IMR-90 (cell line): ENCODE results near the gene CCL20. TPM values are rescaled to one million over a fixed set of nuclear protein-coding genes. Genes with fewer than 3 reads are reported as not detected.

Source experiments
- ATAC-seq: fragments of 200-7000 bp; cut with Tn5 transposase; 2 replicates; pipeline ENCODE4 v1.9.1; 2020; ENCODE audit warnings: low read depth, mild to moderate bottlenecking, moderate library complexity
- BruUV-seq: library from RNA; stranded (reverse); fragments of 400-500 nt; replicated peaks from 2 replicates; lab custom pipeline; 2021; lab: Mats Ljungman, UMichigan
- CTCF ChIA-PET: fragments of 300-600 bp; formaldehyde crosslinking; extraction: SDS; loops from one replicate; lab custom pipeline; 2021; ENCODE audit warnings: antibody characterized with exemption; lab: Yijun Ruan, JAX
- POLR2A ChIA-PET: fragments of 300-600 bp; sonication (Branson Sonifier 250); formaldehyde crosslinking; loops from one replicate; lab custom pipeline; 2022; ENCODE audit warnings: antibody characterized with exemption; ENCODE audit not compliant: unreplicated experiment; lab: Charles Lee
- DNase-seq: peaks from one replicate; pipeline ENCODE4 v3.0.0; 2013
- H2AFZ ChIP-seq: replicated peaks from 2 replicates; pipeline ENCODE3; 2013; ENCODE audit warnings: low read length, mild to moderate bottlenecking; ENCODE audit not compliant: poor library complexity
- H2AK5ac ChIP-seq: 2 replicates; pipeline ENCODE4 v1.6.1; 2013; ENCODE audit warnings: low read depth, low read length, inconsistent platforms
- H2AK9ac ChIP-seq: replicated peaks from 2 replicates; pipeline ENCODE3; 2013; ENCODE audit warnings: mild to moderate bottlenecking, low read depth, low read length, moderate library complexity; ENCODE audit not compliant: poor library complexity
- H2BK120ac ChIP-seq: 2 replicates; pipeline ENCODE4 v1.6.1; 2013; ENCODE audit warnings: low read depth, low read length, inconsistent platforms
- H2BK15ac ChIP-seq: 3 replicates; pipeline ENCODE4 v1.6.1; 2013; ENCODE audit warnings: low read depth, low read length, inconsistent platforms
- H2BK20ac ChIP-seq: 2 replicates; pipeline ENCODE4 v1.6.1; 2013; ENCODE audit warnings: low read depth, mild to moderate bottlenecking, inconsistent platforms, low read length, moderate library complexity
- H2BK5ac ChIP-seq: 2 replicates; pipeline ENCODE4 v1.6.1; 2013; ENCODE audit warnings: mild to moderate bottlenecking, low read depth, low read length, inconsistent platforms; ENCODE audit not compliant: poor library complexity, severe bottlenecking
- H3K14ac ChIP-seq: replicated peaks from 2 replicates; pipeline ENCODE4 v1.6.1; 2013; ENCODE audit warnings: low read depth, low read length, inconsistent platforms
- H3K18ac ChIP-seq: 2 replicates; pipeline ENCODE4 v1.6.1; 2013; ENCODE audit warnings: low read depth, low read length, control low read depth
- H3K23ac ChIP-seq: 2 replicates; pipeline ENCODE4 v1.6.1; 2013; ENCODE audit warnings: low read depth, low read length, inconsistent platforms
- H3K27ac ChIP-seq: 2 replicates; pipeline ENCODE4 v1.5.1; 2013; ENCODE audit warnings: mild to moderate bottlenecking, control low read depth, low read length; ENCODE audit not compliant: insufficient read depth
- H3K27me3 ChIP-seq: 2 replicates; pipeline ENCODE4 v1.6.1; 2013; ENCODE audit warnings: low read length; ENCODE audit not compliant: control insufficient read depth, insufficient read depth
- H3K36me3 ChIP-seq: 2 replicates; pipeline ENCODE4 v1.6.1; 2013; ENCODE audit warnings: low read length, mixed read lengths; ENCODE audit not compliant: control insufficient read depth, insufficient read depth
- H3K4ac ChIP-seq: 2 replicates; pipeline ENCODE4 v1.6.1; 2013; ENCODE audit warnings: low read depth, low read length, inconsistent platforms
- H3K4me1 ChIP-seq: 2 replicates; pipeline ENCODE4 v1.6.1; 2013; ENCODE audit warnings: low read length, mixed read lengths; ENCODE audit not compliant: control insufficient read depth, insufficient read depth
- H3K4me2 ChIP-seq: 2 replicates; pipeline ENCODE4 v1.6.1; 2013; ENCODE audit warnings: low read depth, mild to moderate bottlenecking, control low read depth, low read length, moderate library complexity
- H3K4me3 ChIP-seq: 2 replicates; pipeline ENCODE4 v1.5.1; 2013; ENCODE audit warnings: low read depth, mild to moderate bottlenecking, control low read depth, low read length, moderate library complexity; ENCODE audit not compliant: insufficient read depth
- H3K56ac ChIP-seq: 2 replicates; pipeline ENCODE4 v1.6.1; 2013; ENCODE audit warnings: low read length, inconsistent platforms; ENCODE audit not compliant: insufficient read depth; ENCODE audit errors: extremely low read depth
- H3K79me1 ChIP-seq, 2 experiments: 2 replicates each; pipeline ENCODE4 v1.6.1; 2013; ENCODE audit warnings: low read length in 2 of 2, inconsistent platforms in 1 of 2, low read depth in 1 of 2
- H3K9ac ChIP-seq: 2 replicates; pipeline ENCODE4 v1.6.1; 2013; ENCODE audit warnings: low read depth, low read length, control low read depth
- H3K9me1 ChIP-seq: 2 replicates; pipeline ENCODE4 v1.6.1; 2013; ENCODE audit warnings: low read length, inconsistent platforms; ENCODE audit not compliant: insufficient read depth
- H3K9me3 ChIP-seq: 2 replicates; pipeline ENCODE4 v1.6.1; 2013; ENCODE audit warnings: low read length; ENCODE audit not compliant: control insufficient read depth, insufficient read depth
- H4K20me1 ChIP-seq: 2 replicates; pipeline ENCODE4 v1.6.1; 2013; ENCODE audit warnings: low read length, inconsistent platforms; ENCODE audit not compliant: insufficient read depth
- H4K5ac ChIP-seq: 2 replicates; pipeline ENCODE4 v1.6.1; 2013; ENCODE audit warnings: mild to moderate bottlenecking, low read depth, low read length, control low read depth
- H4K8ac ChIP-seq, 2 experiments: 2 replicates each; pipeline ENCODE4 v1.6.1; 2013; ENCODE audit warnings: low read depth in 2 of 2, low read length in 2 of 2, control low read depth in 1 of 2, inconsistent platforms in 1 of 2
- H4K91ac ChIP-seq: 2 replicates; pipeline ENCODE4 v1.6.1; 2013; ENCODE audit warnings: low read depth, low read length, inconsistent platforms; ENCODE audit not compliant: insufficient read depth
- BHLHE40 ChIP-seq: fragments of 150-350 bp; IDR thresholded peaks from 2 replicates; pipeline ENCODE4 v1.6.1; 2016; ENCODE audit warnings: mild to moderate bottlenecking, low read depth, low read length
- CEBPB ChIP-seq: IDR thresholded peaks from 2 replicates; pipeline ENCODE4 v1.6.1; 2012; ENCODE audit warnings: low read depth, low read length, improper control_type of control experiment
- CHD1 ChIP-seq: IDR thresholded peaks from 2 replicates; pipeline ENCODE4 v1.6.1; 2012; ENCODE audit warnings: low read depth, low read length, improper control_type of control experiment
- FOS ChIP-seq: fragments of 150-350 bp; IDR thresholded peaks from 2 replicates; pipeline ENCODE4 v1.6.1; 2016; ENCODE audit warnings: low read depth, low read length
- MAFK ChIP-seq: IDR thresholded peaks from 2 replicates; pipeline ENCODE4 v1.6.1; 2012; ENCODE audit warnings: low read depth, low read length, improper control_type of control experiment
- MAZ ChIP-seq: IDR thresholded peaks from 2 replicates; pipeline ENCODE4 v1.6.1; 2012; ENCODE audit warnings: low read depth, mild to moderate bottlenecking, low read length, improper control_type of control experiment, moderate library complexity, borderline replicate concordance
- MXI1 ChIP-seq: IDR thresholded peaks from 2 replicates; pipeline ENCODE4 v1.6.1; 2012; ENCODE audit warnings: low read depth, mild to moderate bottlenecking, low read length, moderate library complexity, borderline replicate concordance
- NFE2L2 ChIP-seq: fragments of 150-350 bp; IDR thresholded peaks from 2 replicates; pipeline ENCODE4 v1.6.1; 2016; ENCODE audit warnings: low read depth, mild to moderate bottlenecking, low read length
- POLR2A ChIP-seq: IDR thresholded peaks from 2 replicates; pipeline ENCODE4 v1.6.1; 2012; ENCODE audit warnings: mild to moderate bottlenecking, low read depth, low read length
- RAD21 ChIP-seq: IDR thresholded peaks from 2 replicates; pipeline ENCODE4 v1.6.1; 2012; ENCODE audit warnings: low read length, improper control_type of control experiment
- RCOR1 ChIP-seq: IDR thresholded peaks from 2 replicates; pipeline ENCODE4 v1.6.1; 2012; ENCODE audit warnings: mild to moderate bottlenecking, low read length, improper control_type of control experiment; ENCODE audit not compliant: insufficient replicate concordance
- RFX5 ChIP-seq: IDR thresholded peaks from 2 replicates; pipeline ENCODE4 v1.8.0; 2012; ENCODE audit warnings: low read depth, mild to moderate bottlenecking, low read length, moderate library complexity
- SMC3 ChIP-seq: fragments of 150-350 bp; IDR thresholded peaks from 2 replicates; pipeline ENCODE4 v1.6.1; 2016; ENCODE audit warnings: low read depth, mild to moderate bottlenecking, antibody characterized with exemption, low read length, moderate library complexity
- USF2 ChIP-seq: fragments of 150-350 bp; IDR thresholded peaks from 2 replicates; pipeline ENCODE4 v1.6.1; 2017; ENCODE audit warnings: mild to moderate bottlenecking, antibody characterized with exemption, low read length, low read depth
- WGBS, 2 experiments: methylation state at CpG; one replicate each; pipeline versions ENCODE4 v1.1.5 to v1.1.7; 2013; ENCODE audit warnings: missing lambda C conversion rate in 2 of 2; ENCODE audit not compliant: insufficient read length in 1 of 2; ENCODE audit errors: extremely low coverage in 2 of 2; 5-methylcytosine and 5-hydroxymethylcytosine counted together
- dilution Hi-C: fragments of 300-500 bp; cut with HindIII; formaldehyde crosslinking; loops from one replicate; pipeline ENCODE4 v1.14.3; 2018; ENCODE audit warnings: low sequenced_read_pairs; ENCODE audit not compliant: unreplicated experiment
- in situ Hi-C: fragments of 300-500 bp; cut with MboI; formaldehyde crosslinking; loops from 3 replicates; pipeline ENCODE4 v1.14.3; 2019; ENCODE audit warnings: low sequenced_read_pairs, inconsistent platforms, mixed read lengths
- intact Hi-C: fragments of 100-400 bp; cut with micrococcal nuclease; formaldehyde crosslinking; loops from 2 replicates; pipeline ENCODE4 v1.10.0; 2022
- polyA plus RNA-seq, 3 experiments: library from polyadenylated mRNA; depleted of rRNA; stranded (reverse); fragments of >200 nt; gene quantifications; 2 replicates each; pipeline ENCODE4 v1.2.3, GENCODE V29; 2012; ENCODE audit warnings: low replicate concordance in 1 of 3
- total RNA-seq: library from RNA; depleted of rRNA; stranded (reverse); fragments of >200 nt; gene quantifications from 2 replicates; pipeline ENCODE4 v1.2.3, GENCODE V29; 2012
- TF ChIP-seq, protein P1 (sequence below): conservative IDR thresholded peaks from 2 replicates; pipeline ENCODE4 v1.5.1; 2012; ENCODE audit warnings: mild to moderate bottlenecking, low read depth, low read length, improper control_type of control experiment
- TF ChIP-seq, protein P2 (sequence below): fragments of 150-350 bp; IDR thresholded peaks from 2 replicates; pipeline ENCODE4 v1.6.1; 2016; ENCODE audit warnings: low read depth, mild to moderate bottlenecking, low read length, moderate library complexity, borderline replicate concordance

CCL20 gene
- total and polyA plus RNA-seq, 2 of the 4 experiments (the other 2 are of a cell fraction) = not detected

DNA sequence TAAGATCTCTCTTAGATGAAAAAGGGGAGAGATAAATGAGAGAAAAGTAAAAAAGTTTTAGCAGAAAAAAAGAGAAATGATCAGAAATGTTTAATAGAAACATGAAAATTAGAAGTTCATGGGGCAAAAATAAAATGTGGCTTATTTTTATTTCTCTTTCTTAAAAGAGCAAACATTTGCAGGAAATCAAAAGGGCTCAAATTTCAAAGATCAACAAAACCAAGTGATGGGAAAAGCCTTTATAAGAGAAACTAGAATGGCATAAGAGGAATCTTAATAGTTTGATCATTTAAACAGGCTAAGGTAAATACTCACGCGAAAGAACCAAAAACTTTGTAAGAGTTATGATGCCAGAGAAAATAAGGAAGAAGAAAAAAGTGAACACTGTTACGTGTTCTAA lies 34.5 kb downstream of the CCL20 start:
- Histone ChIP-seq H3K18ac (no peak overlapping the region), H3K4ac (no peak overlapping the region), H2BK120ac (no peak overlapping the region), H3K9me1 (no peaks in the 10 kb centered on the region), H4K20me1 (no peaks in the 10 kb centered on the region), H4K5ac (no peak overlapping the region), H3K4me3 (no peak overlapping the region), H4K91ac (no peak overlapping the region), H2BK5ac (no peak overlapping the region), H3K4me1 (no peaks in the 10 kb centered on the region), H3K9me3 (no peaks in the 10 kb centered on the region), H2AFZ (no peak overlapping the region), H3K79me1 (no peaks in the 10 kb centered on the region), H2BK15ac (no peak overlapping the region), H3K27ac (no peak overlapping the region), H3K14ac (no peak overlapping the region), H2AK5ac (no peak overlapping the region), H3K9ac (no peak overlapping the region), H3K23ac (no peak overlapping the region), H3K27me3 (no peaks in the 10 kb centered on the region), H3K36me3 (no peaks in the 10 kb centered on the region), H2AK9ac (no peak overlapping the region), H4K8ac (no peak overlapping the region), H3K4me2 (no peak overlapping the region), H2BK20ac (no peak overlapping the region), H3K56ac (no peak overlapping the region)
- dilution Hi-C loops (no loop called here), in situ Hi-C loops (no loop called here), intact Hi-C loops (no loop called here)
- ChIA-PET POLR2A (no interaction called here), CTCF (no interaction called here)
- DNase-seq (no peak), ATAC-seq (no peak)
- WGBS, 2 experiments = no CpG with 5 or more reads among the region's 3 CpGs
- BruUV-seq = no TSS peak
- TF ChIP-seq RFX5 (no peak), FOS (no peak), RAD21 (no peak), SMC3 (no peak), NFE2L2 (no peak), POLR2A (no peak), RCOR1 (no peak), USF2 (no peak), CEBPB (no peak), MXI1 (no peak), MAFK (no peak), CHD1 (no peak), BHLHE40 (no peak), MAZ (no peak)
- TF ChIP-seq, protein P1, sequence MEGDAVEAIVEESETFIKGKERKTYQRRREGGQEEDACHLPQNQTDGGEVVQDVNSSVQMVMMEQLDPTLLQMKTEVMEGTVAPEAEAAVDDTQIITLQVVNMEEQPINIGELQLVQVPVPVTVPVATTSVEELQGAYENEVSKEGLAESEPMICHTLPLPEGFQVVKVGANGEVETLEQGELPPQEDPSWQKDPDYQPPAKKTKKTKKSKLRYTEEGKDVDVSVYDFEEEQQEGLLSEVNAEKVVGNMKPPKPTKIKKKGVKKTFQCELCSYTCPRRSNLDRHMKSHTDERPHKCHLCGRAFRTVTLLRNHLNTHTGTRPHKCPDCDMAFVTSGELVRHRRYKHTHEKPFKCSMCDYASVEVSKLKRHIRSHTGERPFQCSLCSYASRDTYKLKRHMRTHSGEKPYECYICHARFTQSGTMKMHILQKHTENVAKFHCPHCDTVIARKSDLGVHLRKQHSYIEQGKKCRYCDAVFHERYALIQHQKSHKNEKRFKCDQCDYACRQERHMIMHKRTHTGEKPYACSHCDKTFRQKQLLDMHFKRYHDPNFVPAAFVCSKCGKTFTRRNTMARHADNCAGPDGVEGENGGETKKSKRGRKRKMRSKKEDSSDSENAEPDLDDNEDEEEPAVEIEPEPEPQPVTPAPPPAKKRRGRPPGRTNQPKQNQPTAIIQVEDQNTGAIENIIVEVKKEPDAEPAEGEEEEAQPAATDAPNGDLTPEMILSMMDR = no peak
- TF ChIP-seq, protein P2, sequence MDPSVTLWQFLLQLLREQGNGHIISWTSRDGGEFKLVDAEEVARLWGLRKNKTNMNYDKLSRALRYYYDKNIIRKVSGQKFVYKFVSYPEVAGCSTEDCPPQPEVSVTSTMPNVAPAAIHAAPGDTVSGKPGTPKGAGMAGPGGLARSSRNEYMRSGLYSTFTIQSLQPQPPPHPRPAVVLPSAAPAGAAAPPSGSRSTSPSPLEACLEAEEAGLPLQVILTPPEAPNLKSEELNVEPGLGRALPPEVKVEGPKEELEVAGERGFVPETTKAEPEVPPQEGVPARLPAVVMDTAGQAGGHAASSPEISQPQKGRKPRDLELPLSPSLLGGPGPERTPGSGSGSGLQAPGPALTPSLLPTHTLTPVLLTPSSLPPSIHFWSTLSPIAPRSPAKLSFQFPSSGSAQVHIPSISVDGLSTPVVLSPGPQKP = no peak
